GM04504 (cell line): ENCODE measurements around the gene PNP.
"Not testable (repeated sequence)": the region's sequence is repeated elsewhere in the genome, so short reads cannot be mapped to it uniquely, and the experiment has no call there.

Source experiments
- DNase-seq: peaks from one replicate; pipeline ENCODE4 v3.0.0-alpha.2; 2012; ENCODE audit warnings: low read depth

PNP gene

DNA sequence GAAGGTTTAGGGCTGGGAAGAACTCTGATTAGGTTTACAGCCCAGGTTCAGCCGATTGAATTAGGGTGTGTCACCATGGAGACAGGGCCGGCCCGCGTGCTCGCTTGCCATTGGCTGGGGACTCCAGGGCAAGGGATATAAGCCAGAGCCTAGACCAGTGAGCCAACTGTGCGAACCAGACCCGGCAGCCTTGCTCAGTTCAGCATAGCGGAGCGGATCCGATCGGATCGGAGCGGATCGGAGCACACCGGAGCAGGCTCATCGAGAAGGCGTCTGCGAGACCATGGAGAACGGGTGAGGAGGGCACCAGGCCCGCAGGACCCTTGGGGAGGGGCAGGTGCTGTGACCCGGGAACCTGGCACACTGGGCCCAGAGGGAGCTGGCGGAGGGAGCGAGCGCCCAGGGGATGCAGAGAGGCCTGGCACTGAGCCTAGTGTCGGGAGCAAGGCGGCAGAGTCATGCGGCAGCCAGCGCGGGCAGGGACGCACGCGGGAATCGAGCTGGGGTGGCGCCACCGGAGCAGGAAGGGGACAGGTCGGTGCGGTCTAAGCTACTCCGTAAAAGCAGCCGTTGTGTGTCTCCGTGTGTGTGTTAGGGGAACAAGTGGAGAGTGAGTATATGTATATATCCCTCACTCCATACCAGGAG lies at the start of gene PNP:
TSS of gene PNP (plus strand) at position 165 of the 648 bp plus-strand sequence. CDS start at position 284, 119 bp downstream.
- DNase-seq = peak; percentile 52

DNA sequence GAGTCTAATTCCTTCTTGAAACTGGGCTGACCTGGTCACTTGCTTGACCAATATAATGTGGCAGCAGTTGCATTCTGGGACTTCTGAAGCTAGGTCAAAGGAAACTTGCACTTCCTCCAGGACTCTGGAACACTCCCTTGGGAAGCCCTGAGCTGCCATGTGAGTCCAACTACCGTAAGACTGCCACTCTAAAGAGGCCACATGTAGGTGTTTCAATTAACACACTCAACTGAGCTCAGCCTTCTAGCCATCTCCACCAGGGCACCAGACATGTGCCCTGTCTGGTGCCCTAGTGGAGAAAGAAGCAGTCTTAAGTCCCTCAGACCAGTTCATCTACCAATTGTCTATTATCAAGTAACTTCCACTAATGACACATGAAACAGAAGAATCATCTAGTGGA lies 49.8 kb upstream of the PNP start:
- no peak for DNase-seq

- DNase-seq = no peak
Observed at GRCh38 chr14:20421267-20421666, 47.9 kb upstream of the PNP start.

DNA sequence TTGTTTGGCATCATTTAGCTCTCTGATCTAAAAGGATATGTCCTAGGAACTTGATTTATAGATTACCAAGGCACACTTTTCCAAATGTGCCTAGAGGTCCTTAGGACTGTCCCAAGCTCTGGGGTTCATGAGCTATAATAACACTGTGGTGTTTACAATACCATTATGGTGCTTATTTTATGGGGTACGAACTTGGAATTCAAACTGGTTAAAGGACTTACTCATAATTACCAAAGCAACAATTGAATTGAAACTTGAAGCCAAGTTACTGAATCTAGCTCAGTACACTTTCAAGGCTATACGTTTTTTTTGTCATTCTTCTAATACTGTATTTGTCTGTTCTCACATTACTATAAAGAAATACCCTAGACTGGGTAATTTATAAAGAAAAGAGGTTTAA lies 46.3 kb upstream of the PNP start:
- no peak for DNase-seq

DNA sequence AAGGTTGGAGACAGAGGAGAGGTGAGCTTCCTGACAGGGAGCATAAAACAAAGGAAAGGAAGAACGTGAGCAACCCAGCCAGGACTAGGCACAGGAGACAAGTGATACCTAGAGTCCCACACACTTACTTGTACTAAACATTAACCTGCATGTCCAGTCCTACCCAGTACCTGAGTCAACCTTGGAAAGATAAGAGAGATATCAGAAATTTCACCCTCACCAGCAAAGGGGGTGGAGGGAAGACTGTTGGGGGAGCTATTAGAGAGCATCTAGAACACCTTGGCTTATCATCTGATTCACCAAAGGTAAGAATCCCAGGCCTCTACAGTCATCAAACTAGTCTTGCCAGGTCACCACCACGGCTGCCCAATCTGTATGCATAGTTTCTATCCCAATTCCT lies 44.4 kb upstream of the PNP start:
- no peak for DNase-seq

- no peak for DNase-seq
Observed at GRCh38 chr14:20427231-20428009, 41.8 kb upstream of the PNP start.

DNA sequence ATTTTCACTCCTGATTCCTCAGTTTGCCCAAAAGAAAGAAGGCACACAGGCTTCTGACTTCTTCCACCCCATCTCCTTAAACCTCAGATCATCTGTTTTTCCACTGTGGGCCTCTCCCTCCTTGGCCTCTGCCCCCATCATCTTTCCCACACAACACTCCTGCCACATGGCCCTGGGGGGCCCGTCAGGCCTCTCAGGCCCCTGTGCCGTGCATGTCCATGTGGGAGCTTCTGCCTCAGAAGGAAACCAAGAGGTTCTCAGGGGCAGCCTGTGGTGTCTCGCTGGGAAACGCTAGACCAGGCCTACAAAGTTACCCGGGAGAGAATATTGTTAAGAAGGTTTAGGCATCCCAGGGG lies 41.2 kb upstream of the PNP start:
- DNase-seq = no peak

DNA sequence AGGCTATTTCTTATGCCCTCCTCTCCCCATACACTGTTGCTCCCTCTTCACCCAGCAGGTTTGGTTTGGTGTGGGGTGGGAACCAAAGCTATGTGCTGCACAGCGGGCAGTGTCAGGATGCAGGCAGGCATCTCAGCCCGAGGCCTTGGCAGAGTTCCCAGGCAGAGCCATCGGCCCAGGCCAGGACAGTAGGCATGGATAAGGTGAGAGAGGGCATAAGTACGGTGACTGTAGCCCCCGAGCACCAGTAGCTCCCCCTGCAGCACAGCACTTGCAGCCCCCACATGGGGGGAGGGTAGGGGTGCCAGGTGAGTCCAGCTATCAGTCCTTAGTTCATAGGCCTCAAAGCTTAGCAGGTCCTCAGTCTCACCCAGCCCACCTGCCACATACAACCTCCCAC lies 40.4 kb upstream of the PNP start:
- DNase-seq = no peak

- no peak for DNase-seq
Observed at GRCh38 chr14:20429801-20430669, 39.2 kb upstream of the PNP start.

GRCh38 chr14:20434701-20435581 lies 34.3 kb upstream of the PNP start:
- no peak for DNase-seq

DNA sequence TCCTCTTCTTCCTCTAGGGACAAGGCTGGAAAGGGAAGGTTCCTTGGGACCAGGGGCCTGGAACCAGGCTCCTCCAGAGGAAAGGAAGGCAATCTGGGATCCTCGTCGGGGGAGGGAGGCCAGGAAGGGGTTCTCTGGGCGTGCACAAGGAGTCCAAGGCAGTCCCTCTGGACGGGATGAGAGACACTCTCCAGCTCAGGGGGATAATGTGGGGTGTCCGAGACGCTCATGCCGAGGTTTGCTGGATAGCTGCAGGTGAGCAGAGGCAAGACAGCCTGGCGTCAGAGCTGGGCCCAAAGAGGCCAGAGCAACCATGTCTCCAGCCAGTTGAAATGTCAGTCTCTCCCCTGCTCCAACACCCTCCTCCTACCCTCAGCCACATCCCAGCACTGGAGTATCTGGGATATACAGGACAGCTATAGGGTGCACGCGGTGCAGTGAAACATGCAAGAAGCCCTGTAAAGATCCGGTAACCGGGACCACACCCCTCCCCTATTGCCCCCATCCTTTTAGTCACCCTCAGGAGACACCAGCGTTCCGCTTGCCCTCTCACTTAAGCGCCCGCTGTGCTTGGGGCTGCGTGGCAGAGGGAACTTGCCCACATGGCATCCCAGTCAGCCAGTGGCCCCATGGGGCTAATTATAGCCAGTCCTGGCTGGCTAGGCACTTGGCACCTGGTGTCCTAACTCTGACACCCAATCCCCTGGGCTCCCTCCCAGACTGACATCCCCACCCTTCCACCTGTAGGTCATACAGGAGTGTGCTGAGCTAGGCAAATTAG lies 33.4 kb upstream of the PNP start, which contains the start of gene KLHL33:
TSS of gene KLHL33 (minus strand) at position 585 of the 781 bp plus-strand sequence. CDS start at position 230, 355 bp downstream.
- no peak for DNase-seq

GRCh38 chr14:20436363-20436755 lies 32.8 kb upstream of the PNP start:
- no peak for DNase-seq

DNA sequence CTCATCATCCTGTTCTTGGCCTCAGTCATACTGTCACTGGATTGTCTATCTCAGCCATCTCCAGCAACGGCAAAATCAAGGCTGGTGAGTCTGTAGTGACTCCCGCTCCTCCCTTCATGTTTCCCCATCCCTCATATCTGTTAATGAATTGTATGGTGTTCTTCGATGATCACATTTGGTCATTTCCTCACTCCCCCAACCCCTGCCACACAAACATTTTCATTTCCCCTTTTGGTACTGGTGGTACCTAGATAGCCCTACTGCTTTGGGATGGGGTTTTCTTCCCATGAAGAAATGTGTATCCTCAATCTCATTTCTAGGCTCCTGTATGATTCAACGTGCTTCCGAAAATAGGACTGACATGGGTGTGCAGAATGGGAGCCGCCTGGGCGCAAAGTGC lies 30.5 kb upstream of the PNP start:
- DNase-seq = no peak

DNA sequence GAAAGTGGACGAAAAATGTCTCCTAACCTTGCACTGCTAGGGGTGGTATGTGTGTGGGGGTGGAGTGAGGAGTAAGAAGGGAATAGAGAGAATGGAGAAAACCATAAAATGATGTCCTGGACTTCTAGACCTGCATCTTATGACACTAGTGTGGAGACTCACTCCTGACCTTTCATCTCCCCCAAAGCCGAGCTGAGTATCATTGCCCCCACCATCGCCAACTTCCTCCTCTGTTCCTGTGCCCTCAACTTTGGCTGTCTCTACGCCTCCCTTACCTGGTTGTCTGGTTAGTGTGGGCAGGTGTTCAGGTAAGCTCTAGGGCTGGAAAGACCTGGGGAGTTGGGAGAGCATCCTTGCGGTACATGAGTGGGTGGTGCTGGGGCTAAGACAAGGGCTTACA lies 28.7 kb upstream of the PNP start:
- no peak for DNase-seq

DNA sequence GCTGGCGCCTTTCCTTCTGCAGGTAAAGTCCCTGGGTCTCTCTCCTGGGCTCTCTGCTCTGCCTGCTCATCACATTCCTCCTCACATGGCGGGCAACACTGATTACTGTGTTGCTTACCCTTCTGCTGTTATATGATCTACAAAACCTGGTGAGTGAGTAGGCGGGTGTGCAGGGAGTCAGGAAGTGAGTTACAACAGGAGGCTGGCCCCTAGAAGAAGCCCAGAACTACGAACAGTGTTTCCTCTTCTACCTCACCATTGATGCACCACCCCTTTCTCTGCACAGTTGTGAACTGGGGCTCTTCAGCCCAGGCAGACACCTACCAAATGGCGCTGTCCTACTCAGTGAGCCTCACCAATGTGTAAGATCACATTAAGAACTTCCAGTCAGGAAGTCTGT lies 28.3 kb upstream of the PNP start:
- DNase-seq = no peak

- no peak for DNase-seq
Observed at GRCh38 chr14:20441461-20441860, 27.7 kb upstream of the PNP start.

- DNase-seq = not testable (repeated sequence)
Observed at GRCh38 chr14:20443650-20444049, 25.6 kb upstream of the PNP start.

GRCh38 chr14:20446889-20447288 lies 22.3 kb upstream of the PNP start:
- no peak for DNase-seq

DNA sequence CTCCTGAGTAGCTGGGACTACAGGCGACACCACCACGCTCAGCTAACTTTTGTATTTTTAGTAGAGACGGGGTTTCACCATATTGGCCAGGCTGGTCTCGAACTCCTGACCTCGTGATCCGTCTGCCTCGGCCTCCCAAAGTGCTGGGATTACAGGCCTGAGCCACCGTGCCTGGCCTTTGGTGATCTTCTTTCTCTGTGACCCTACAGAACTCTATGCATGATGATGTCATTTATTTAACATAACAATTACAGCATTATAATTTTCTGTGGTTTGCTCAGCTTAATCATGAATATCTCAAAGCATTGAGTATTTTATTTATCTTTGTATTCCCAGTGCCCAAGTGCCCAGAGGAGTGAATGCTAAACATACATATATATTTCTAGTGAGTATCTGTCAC lies 16.4 kb upstream of the PNP start:
- DNase-seq = not testable (repeated sequence)

- peak; percentile 98 for DNase-seq
Observed at GRCh38 chr14:20454516-20455354, 14.5 kb upstream of the PNP start, which contains the start of the genes APEX1 and OSGEP. APEX1 (plus strand) TSS chr14:20455226; CDS start chr14:20455646, 420 bp downstream. OSGEP (minus strand) TSS chr14:20454812; CDS start chr14:20454683, 129 bp downstream.
